ENCODE results near the gene RADIL.

DNA sequence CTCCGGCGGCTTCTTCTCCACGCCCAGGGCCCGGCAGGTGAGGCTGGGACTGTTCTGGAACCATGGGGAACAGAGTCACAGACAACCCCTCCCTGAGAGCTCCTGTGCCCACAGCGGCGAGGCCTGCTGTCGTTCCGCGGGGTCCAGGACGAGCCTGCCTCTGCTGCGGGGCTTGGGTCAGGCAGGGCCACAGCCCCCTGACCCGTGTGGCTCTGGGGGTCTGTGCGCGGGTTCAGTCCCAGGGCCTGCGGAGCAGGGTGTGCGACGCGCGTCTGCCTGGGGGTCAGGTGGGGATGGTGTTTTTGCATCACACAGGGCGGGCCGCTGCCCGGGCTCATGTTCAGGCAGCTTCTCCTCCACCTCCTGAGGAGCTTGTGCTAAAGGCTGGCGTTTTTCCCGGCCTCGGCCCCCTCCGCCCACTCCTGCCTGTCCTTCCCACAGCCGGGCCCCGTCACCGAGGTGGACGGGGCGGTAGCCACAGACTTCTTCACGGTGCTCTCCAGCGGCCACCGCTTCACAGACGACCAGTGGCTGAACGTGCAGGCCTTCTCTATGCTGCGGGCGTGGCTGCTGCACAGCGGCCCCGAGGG lies 99.7 kb downstream of the RADIL start:
- TF ChIP-seq, protein P1, sequence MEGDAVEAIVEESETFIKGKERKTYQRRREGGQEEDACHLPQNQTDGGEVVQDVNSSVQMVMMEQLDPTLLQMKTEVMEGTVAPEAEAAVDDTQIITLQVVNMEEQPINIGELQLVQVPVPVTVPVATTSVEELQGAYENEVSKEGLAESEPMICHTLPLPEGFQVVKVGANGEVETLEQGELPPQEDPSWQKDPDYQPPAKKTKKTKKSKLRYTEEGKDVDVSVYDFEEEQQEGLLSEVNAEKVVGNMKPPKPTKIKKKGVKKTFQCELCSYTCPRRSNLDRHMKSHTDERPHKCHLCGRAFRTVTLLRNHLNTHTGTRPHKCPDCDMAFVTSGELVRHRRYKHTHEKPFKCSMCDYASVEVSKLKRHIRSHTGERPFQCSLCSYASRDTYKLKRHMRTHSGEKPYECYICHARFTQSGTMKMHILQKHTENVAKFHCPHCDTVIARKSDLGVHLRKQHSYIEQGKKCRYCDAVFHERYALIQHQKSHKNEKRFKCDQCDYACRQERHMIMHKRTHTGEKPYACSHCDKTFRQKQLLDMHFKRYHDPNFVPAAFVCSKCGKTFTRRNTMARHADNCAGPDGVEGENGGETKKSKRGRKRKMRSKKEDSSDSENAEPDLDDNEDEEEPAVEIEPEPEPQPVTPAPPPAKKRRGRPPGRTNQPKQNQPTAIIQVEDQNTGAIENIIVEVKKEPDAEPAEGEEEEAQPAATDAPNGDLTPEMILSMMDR (IDR thresholded peaks at IDR 0.05), result no peak
- no peak for TF ChIP-seq POLR2A (IDR thresholded peaks at IDR 0.05)
- no peak for TF ChIP-seq POLR2AphosphoS5 (IDR thresholded peaks at IDR 0.05)

All from gastroesophageal sphincter (tissue), 3 donors.